PC-9 (cell line): ENCODE measurements around the gene UNC13B. TPM values are rescaled to one million over a fixed set of nuclear protein-coding genes. Genes with fewer than 3 reads are reported as not detected.
A peak's percentile ranks its signal among the peaks of the same experiment; 100 is the strongest.

Experiments
- BruUV-seq: library from RNA; stranded (reverse); fragments of 400-500 nt; replicated peaks from 2 replicates; lab custom pipeline; 2021; lab: Mats Ljungman, UMichigan
- CTCF ChIA-PET: fragments of 300-600 bp; sonication (Branson Sonifier 250); formaldehyde crosslinking; loops from one replicate; lab custom pipeline; 2022; ENCODE audit warnings: antibody characterized with exemption; lab: Charles Lee
- POLR2A ChIA-PET: fragments of 300-600 bp; sonication (Branson Sonifier 250); formaldehyde crosslinking; loops from one replicate; lab custom pipeline; 2022; ENCODE audit warnings: antibody characterized with exemption; ENCODE audit not compliant: unreplicated experiment; lab: Charles Lee
- DNase-seq, 2 experiments: peaks; one replicate each; pipeline versions ENCODE4 v3.0.0 to v3.0.0-alpha.2; 2015 to 2022; ENCODE audit warnings: mixed read lengths in 1 of 2
- H2AFZ ChIP-seq: fragments of 200-600 bp; sonication (generic); 2 replicates; pipeline ENCODE4 v1.8.1; 2017; ENCODE audit warnings: antibody characterized with exemption
- H3F3A ChIP-seq: fragments of 200-600 bp; sonication (generic); 2 replicates; pipeline ENCODE4 v1.8.1; 2017; ENCODE audit warnings: antibody characterized with exemption, mild to moderate bottlenecking, low read depth; ENCODE audit not compliant: insufficient read depth
- H3K27ac ChIP-seq: fragments of 200-600 bp; sonication (generic); 2 replicates; pipeline ENCODE4 v1.6.1; 2016; ENCODE audit warnings: mixed run types
- H3K27me3 ChIP-seq: fragments of 200-600 bp; sonication (generic); 2 replicates; pipeline ENCODE4 v1.6.1; 2016; ENCODE audit warnings: low read depth, mixed run types; ENCODE audit not compliant: insufficient read depth
- H3K36me3 ChIP-seq: fragments of 200-600 bp; sonication (generic); 2 replicates; pipeline ENCODE4 v1.6.1; 2016; ENCODE audit warnings: low read depth, mixed run types
- H3K4me1 ChIP-seq: fragments of 200-600 bp; sonication (generic); replicated peaks from 2 replicates; pipeline ENCODE4 v1.6.1; 2016; ENCODE audit warnings: mixed run types; ENCODE audit not compliant: insufficient read depth
- H3K4me2 ChIP-seq: fragments of 200-600 bp; sonication (generic); 2 replicates; pipeline ENCODE4 v1.6.1; 2017; ENCODE audit warnings: mixed run types
- H3K4me3 ChIP-seq: fragments of 200-600 bp; sonication (generic); 2 replicates; pipeline ENCODE4 v1.6.1; 2016; ENCODE audit warnings: mixed run types
- H3K79me2 ChIP-seq: fragments of 200-600 bp; sonication (generic); 2 replicates; pipeline ENCODE4 v1.6.1; 2017; ENCODE audit warnings: low read depth, mixed run types
- H3K9me2 ChIP-seq: fragments of 200-600 bp; sonication (generic); 2 replicates; pipeline ENCODE4 v1.8.1; 2017; ENCODE audit warnings: mild to moderate bottlenecking; ENCODE audit not compliant: insufficient read depth
- H3K9me3 ChIP-seq: fragments of 200-600 bp; sonication (generic); 2 replicates; pipeline ENCODE4 v1.8.1; 2016; ENCODE audit warnings: low read depth; ENCODE audit not compliant: insufficient read depth
- H4K20me1 ChIP-seq: fragments of 200-600 bp; sonication (generic); 2 replicates; pipeline ENCODE4 v1.8.1; 2017; ENCODE audit not compliant: insufficient read depth
- EZH2 ChIP-seq: fragments of 200-600 bp; sonication (generic); IDR thresholded peaks from 2 replicates; pipeline ENCODE4 v1.8.0; 2017; ENCODE audit warnings: antibody characterized with exemption, low read depth
- intact Hi-C: fragments of 100-400 bp; cut with micrococcal nuclease; formaldehyde crosslinking; loops from one replicate; pipeline ENCODE4 v1.10.0; 2022; ENCODE audit not compliant: unreplicated experiment
- total RNA-seq: library from RNA; stranded (reverse); gene quantifications from 2 replicates; pipeline ENCODE4 v1.2.3, GENCODE V29; 2021
- TF ChIP-seq, protein P1 (sequence below): fragments of 200-600 bp; sonication (generic); conservative IDR thresholded peaks from 2 replicates; pipeline ENCODE4 v1.6.1; 2017; ENCODE audit warnings: mixed run types, antibody characterized with exemption, mild to moderate bottlenecking, moderate library complexity

Gene UNC13B
- total RNA-seq, 1 experiment from 2014 or later, result not detected

DNA sequence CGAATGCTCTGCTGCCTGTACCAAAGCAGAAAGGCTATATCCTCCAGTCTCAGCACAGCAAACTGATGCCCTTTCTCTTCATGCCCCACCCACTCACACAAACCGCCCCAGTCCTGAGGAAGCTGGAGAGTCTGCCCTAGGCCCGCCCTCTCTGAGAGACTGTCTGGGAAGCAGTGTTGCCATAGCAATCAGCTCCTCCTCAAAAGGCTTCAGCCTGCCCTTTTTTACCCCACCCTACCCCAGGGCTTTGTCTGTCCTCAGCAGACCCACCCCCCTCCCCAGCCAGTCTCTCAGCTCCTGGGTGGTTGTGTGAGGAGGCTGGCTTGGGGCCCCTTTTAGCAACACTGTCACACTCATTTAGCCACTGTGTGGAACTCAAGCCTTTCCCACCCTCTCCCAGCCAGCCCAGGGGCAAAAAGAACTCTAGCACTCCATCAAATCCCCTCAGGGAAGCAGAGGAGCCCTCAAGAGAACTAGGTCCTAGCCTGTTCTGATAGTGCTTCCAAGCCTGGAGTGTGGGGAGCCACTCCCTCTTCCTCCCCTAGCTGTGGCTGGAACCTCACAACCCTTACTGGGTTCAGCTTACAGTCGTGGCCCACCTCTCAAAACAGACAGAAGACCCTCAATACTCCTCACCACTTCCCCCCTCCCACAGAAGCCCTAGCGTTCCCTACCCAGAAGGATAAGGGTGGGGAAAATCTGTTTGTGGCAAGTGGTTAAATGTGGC lies 47.5 kb upstream of the UNC13B start:
- H3K27ac ChIP-seq, result no peak overlapping the region
- TF ChIP-seq EZH2, result no peak
- TF ChIP-seq, protein P1, sequence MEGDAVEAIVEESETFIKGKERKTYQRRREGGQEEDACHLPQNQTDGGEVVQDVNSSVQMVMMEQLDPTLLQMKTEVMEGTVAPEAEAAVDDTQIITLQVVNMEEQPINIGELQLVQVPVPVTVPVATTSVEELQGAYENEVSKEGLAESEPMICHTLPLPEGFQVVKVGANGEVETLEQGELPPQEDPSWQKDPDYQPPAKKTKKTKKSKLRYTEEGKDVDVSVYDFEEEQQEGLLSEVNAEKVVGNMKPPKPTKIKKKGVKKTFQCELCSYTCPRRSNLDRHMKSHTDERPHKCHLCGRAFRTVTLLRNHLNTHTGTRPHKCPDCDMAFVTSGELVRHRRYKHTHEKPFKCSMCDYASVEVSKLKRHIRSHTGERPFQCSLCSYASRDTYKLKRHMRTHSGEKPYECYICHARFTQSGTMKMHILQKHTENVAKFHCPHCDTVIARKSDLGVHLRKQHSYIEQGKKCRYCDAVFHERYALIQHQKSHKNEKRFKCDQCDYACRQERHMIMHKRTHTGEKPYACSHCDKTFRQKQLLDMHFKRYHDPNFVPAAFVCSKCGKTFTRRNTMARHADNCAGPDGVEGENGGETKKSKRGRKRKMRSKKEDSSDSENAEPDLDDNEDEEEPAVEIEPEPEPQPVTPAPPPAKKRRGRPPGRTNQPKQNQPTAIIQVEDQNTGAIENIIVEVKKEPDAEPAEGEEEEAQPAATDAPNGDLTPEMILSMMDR, result no peak
- TSS peak; percentile 22 for BruUV-seq
- 0 out of 2 replicates have a peak, but pooled peaks cover 4% of the 10 kb centered on the region for H3K79me2 ChIP-seq
- no peaks in the 10 kb centered on the region for H4K20me1 ChIP-seq
- H3K27me3 ChIP-seq, result no peaks in the 10 kb centered on the region
- DNase-seq, result peak; percentile 50 to 72
- H3K36me3 ChIP-seq, result no peaks in the 10 kb centered on the region
- ChIA-PET POLR2A (no interaction called here), CTCF (no interaction called here)
- no peaks in the 10 kb centered on the region for H3K9me3 ChIP-seq
- H3K4me1 ChIP-seq, result peaks cover 33% of the 10 kb centered on the region
- no peak overlapping the region for H2AFZ ChIP-seq
- intact Hi-C loops, result loop anchor here (5.0 to 10.0 kb wide), 2 partner anchors 447 to 491 kb away; partner anchors contain the start of gene TESK1
- H3K4me3 ChIP-seq, result peak overlapping the region; percentile 69; the same call in 1 of the 2 replicates
- peak overlapping the region; percentile 96 for H3K4me2 ChIP-seq
- peaks cover 8% of the 10 kb centered on the region; the same call in 1 of the 2 replicates for H3F3A ChIP-seq
- H3K9me2 ChIP-seq, result no peaks in the 10 kb centered on the region

DNA sequence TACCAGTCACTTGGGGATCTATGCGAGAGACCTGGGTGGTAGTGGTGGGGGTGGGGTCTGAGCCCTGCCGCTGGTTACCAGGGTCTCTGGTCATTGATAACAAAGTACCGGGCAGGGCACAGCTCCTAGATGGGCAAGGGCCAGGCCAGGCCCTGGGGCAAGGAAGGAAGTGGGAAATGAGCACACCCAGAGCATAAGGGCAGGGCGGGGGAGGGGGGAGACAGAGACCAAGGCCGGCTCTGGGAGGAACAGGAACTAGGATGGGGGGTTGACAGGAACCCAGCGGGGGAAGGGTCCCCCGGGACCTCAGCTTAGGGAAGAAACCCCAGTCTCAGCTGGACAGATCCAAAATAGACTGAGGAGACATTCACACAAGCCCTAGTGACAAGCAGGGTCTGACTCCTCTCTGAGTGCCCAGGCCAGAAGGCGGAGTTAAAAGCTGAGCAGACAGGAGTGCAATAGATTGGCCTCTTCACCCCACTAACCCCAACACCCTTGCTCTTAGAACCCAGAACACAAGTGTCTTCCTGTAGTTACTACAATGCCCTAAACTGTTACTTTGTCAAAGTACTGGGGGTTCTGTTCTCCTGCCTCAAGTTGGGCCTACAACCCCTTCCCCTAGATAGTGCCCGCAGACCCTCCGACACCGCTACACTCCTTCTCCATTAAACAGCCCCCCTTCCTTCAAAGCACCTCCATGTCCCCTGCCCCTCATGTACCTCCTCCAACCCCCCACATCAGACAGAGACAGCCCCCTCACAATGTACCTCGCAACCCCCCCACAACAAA lies 46.8 kb upstream of the UNC13B start:
- no peaks in the 10 kb centered on the region for H3K27me3 ChIP-seq

More for the DNA sequence above, 46.8 kb upstream of the UNC13B start:
- H3K9me2 ChIP-seq, result no peaks in the 10 kb centered on the region
- no peak for DNase-seq
- intact Hi-C loops, result loop anchor here (5.0 to 10.0 kb wide), 2 partner anchors 448 to 490 kb away; partner anchors contain the start of gene TESK1
- peaks cover 8% of the 10 kb centered on the region; the same call in 1 of the 2 replicates for H3F3A ChIP-seq
- peaks cover 33% of the 10 kb centered on the region for H3K4me1 ChIP-seq
- H3K4me2 ChIP-seq, result peak overlapping the region; percentile 96
- H3K79me2 ChIP-seq, result 0 out of 2 replicates have a peak, but pooled peaks cover 4% of the 10 kb centered on the region
- H3K27ac ChIP-seq, result no peak overlapping the region
- no peaks in the 10 kb centered on the region for H3K9me3 ChIP-seq
- ChIA-PET POLR2A (interaction anchor here (0.6 to 0.7 kb wide), 2 partner anchors 36 to 42 kb away, joined by 3 to 5 read pairs; partner anchors contain the start of gene VCP), CTCF (interaction anchor here (0.5 to 1.1 kb wide), 4 partner anchors 47 to 325 kb away, joined by 3 to 4 read pairs (median 3); partner anchors contain the start of gene UNC13B)
- H4K20me1 ChIP-seq, result no peaks in the 10 kb centered on the region
- TSS peak; percentile 42 for BruUV-seq
- no peak overlapping the region for H2AFZ ChIP-seq
- H3K4me3 ChIP-seq, result peak overlapping the region; percentile 69
- TF ChIP-seq, protein P1, result no peak
- no peak for TF ChIP-seq EZH2
- no peaks in the 10 kb centered on the region for H3K36me3 ChIP-seq
